PC-9 (cell line): ENCODE measurements around the gene ICAM3. TPM values are rescaled to one million over a fixed set of nuclear protein-coding genes. Genes with fewer than 3 reads are reported as not detected.

Experiments used
- BruUV-seq: library from RNA; stranded (reverse); fragments of 400-500 nt; replicated peaks from 2 replicates; lab custom pipeline; 2021; lab: Mats Ljungman, UMichigan
- CTCF ChIA-PET: fragments of 300-600 bp; sonication (Branson Sonifier 250); formaldehyde crosslinking; loops from one replicate; lab custom pipeline; 2022; ENCODE audit warnings: antibody characterized with exemption; lab: Charles Lee
- POLR2A ChIA-PET: fragments of 300-600 bp; sonication (Branson Sonifier 250); formaldehyde crosslinking; loops from one replicate; lab custom pipeline; 2022; ENCODE audit warnings: antibody characterized with exemption; ENCODE audit not compliant: unreplicated experiment; lab: Charles Lee
- DNase-seq, 2 experiments: peaks; one replicate each; pipeline versions ENCODE4 v3.0.0 to v3.0.0-alpha.2; 2015 to 2022; ENCODE audit warnings: mixed read lengths in 1 of 2
- H2AFZ ChIP-seq: fragments of 200-600 bp; sonication (generic); 2 replicates; pipeline ENCODE4 v1.8.1; 2017; ENCODE audit warnings: antibody characterized with exemption
- H3F3A ChIP-seq: fragments of 200-600 bp; sonication (generic); 2 replicates; pipeline ENCODE4 v1.8.1; 2017; ENCODE audit warnings: antibody characterized with exemption, mild to moderate bottlenecking, low read depth; ENCODE audit not compliant: insufficient read depth
- H3K27ac ChIP-seq: fragments of 200-600 bp; sonication (generic); 2 replicates; pipeline ENCODE4 v1.6.1; 2016; ENCODE audit warnings: mixed run types
- H3K27me3 ChIP-seq: fragments of 200-600 bp; sonication (generic); 2 replicates; pipeline ENCODE4 v1.6.1; 2016; ENCODE audit warnings: low read depth, mixed run types; ENCODE audit not compliant: insufficient read depth
- H3K36me3 ChIP-seq: fragments of 200-600 bp; sonication (generic); 2 replicates; pipeline ENCODE4 v1.6.1; 2016; ENCODE audit warnings: low read depth, mixed run types
- H3K4me1 ChIP-seq: fragments of 200-600 bp; sonication (generic); replicated peaks from 2 replicates; pipeline ENCODE4 v1.6.1; 2016; ENCODE audit warnings: mixed run types; ENCODE audit not compliant: insufficient read depth
- H3K4me2 ChIP-seq: fragments of 200-600 bp; sonication (generic); 2 replicates; pipeline ENCODE4 v1.6.1; 2017; ENCODE audit warnings: mixed run types
- H3K4me3 ChIP-seq: fragments of 200-600 bp; sonication (generic); 2 replicates; pipeline ENCODE4 v1.6.1; 2016; ENCODE audit warnings: mixed run types
- H3K79me2 ChIP-seq: fragments of 200-600 bp; sonication (generic); 2 replicates; pipeline ENCODE4 v1.6.1; 2017; ENCODE audit warnings: low read depth, mixed run types
- H3K9me2 ChIP-seq: fragments of 200-600 bp; sonication (generic); 2 replicates; pipeline ENCODE4 v1.8.1; 2017; ENCODE audit warnings: mild to moderate bottlenecking; ENCODE audit not compliant: insufficient read depth
- H3K9me3 ChIP-seq: fragments of 200-600 bp; sonication (generic); 2 replicates; pipeline ENCODE4 v1.8.1; 2016; ENCODE audit warnings: low read depth; ENCODE audit not compliant: insufficient read depth
- H4K20me1 ChIP-seq: fragments of 200-600 bp; sonication (generic); 2 replicates; pipeline ENCODE4 v1.8.1; 2017; ENCODE audit not compliant: insufficient read depth
- EZH2 ChIP-seq: fragments of 200-600 bp; sonication (generic); IDR thresholded peaks from 2 replicates; pipeline ENCODE4 v1.8.0; 2017; ENCODE audit warnings: antibody characterized with exemption, low read depth
- intact Hi-C: fragments of 100-400 bp; cut with micrococcal nuclease; formaldehyde crosslinking; loops from one replicate; pipeline ENCODE4 v1.10.0; 2022; ENCODE audit not compliant: unreplicated experiment
- total RNA-seq: library from RNA; stranded (reverse); gene quantifications from 2 replicates; pipeline ENCODE4 v1.2.3, GENCODE V29; 2021
- TF ChIP-seq, protein P1 (sequence below): fragments of 200-600 bp; sonication (generic); conservative IDR thresholded peaks from 2 replicates; pipeline ENCODE4 v1.6.1; 2017; ENCODE audit warnings: mixed run types, antibody characterized with exemption, mild to moderate bottlenecking, moderate library complexity

Gene ICAM3
- total RNA-seq, 1 experiment from 2014 or later, result 22.7 TPM

DNA sequence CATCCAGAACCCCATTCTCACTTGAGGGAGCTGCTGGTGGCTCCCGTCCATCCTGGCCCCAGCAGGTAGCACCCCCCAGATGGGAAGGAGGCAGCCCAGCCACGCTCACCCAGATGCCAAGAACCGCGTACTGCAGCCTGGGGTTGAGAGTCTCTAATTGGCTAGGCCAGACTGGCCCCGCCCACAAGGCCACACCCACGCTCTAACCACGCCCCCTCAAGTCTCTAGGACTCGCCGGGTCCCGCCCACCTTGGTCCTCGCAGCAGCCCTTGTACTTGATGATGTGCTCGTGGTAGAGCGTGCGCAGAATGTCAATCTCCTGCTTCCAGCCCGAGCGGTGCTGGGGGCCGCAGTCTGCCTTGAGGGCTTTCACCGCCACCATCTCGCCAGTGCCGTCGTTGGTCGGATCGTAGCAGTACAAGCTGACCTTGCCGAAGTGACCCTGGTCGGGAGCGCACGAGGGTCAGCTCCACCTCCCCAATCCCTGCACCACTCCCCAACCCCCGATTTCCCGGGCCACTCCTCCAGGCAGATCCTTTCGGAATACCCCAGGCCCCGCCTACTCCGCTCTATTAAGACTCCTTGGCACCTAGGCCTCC, 14.5 kb upstream of the ICAM3 start:
- intact Hi-C loops, result no loop called here
- Histone ChIP-seq H3K27me3 (no peaks in the 10 kb centered on the region), H3K4me3 (no peak overlapping the region), H4K20me1 (no peaks in the 10 kb centered on the region), H3K4me2 (no peak overlapping the region), H3K27ac (no peak overlapping the region), H3K9me2 (no peaks in the 10 kb centered on the region), H3K9me3 (no peaks in the 10 kb centered on the region), H3F3A (peaks cover 7% of the 10 kb centered on the region; the same call in 1 of the 2 replicates), H3K36me3 (peaks cover 13% of the 10 kb centered on the region; the same call in 1 of the 2 replicates), H3K79me2 (no peaks in the 10 kb centered on the region), H2AFZ (no peak overlapping the region), H3K4me1 (no peaks in the 10 kb centered on the region)
- BruUV-seq, result no TSS peak
- ChIA-PET CTCF (no interaction called here), POLR2A (no interaction called here)
- no peak for DNase-seq
- TF ChIP-seq, protein P1, sequence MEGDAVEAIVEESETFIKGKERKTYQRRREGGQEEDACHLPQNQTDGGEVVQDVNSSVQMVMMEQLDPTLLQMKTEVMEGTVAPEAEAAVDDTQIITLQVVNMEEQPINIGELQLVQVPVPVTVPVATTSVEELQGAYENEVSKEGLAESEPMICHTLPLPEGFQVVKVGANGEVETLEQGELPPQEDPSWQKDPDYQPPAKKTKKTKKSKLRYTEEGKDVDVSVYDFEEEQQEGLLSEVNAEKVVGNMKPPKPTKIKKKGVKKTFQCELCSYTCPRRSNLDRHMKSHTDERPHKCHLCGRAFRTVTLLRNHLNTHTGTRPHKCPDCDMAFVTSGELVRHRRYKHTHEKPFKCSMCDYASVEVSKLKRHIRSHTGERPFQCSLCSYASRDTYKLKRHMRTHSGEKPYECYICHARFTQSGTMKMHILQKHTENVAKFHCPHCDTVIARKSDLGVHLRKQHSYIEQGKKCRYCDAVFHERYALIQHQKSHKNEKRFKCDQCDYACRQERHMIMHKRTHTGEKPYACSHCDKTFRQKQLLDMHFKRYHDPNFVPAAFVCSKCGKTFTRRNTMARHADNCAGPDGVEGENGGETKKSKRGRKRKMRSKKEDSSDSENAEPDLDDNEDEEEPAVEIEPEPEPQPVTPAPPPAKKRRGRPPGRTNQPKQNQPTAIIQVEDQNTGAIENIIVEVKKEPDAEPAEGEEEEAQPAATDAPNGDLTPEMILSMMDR, result no peak
- TF ChIP-seq EZH2, result no peak

DNA sequence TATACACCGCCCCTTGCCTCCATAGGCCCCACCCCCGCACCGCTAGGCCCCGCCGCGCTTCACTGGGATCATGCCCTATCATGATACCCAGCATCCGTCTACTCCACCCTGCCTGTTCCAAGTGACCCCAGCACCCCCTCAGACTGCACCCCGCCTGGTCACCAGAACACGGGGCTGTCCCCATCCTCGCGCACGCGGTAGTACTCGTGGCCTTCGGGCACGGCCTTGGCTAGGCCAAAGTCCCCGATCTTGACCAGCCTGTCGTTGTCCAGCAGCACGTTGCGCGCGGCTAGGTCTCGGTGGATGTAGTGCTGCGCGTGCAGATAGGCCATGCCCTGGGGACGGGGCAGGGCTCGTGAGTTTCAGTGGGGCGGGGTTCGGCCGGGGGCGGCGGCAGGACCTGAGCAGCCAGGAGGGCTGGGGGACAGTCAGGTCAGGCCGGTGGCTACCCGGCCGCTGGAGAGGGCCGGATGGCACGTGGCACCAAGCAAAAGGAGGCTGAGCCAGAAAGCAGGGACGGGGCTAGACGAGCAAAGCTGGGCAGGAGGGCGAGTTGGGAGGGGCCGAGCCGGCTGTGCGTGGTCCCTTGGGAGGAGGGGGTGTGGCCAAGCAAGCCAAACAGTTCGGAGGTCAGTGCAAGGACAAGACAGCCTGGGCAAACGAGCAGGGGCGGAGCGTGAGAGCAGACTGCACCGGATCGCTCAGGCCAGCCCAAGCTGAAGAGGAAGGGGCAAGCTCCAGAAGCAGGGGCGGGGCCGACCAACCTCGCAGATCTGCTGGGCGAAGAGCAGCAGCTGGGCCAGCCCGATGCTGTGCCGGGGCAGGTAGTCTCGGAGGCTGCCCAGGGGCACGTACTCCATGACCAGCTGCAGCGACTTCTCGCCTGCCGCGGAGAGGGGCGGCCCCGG, 13.6 kb upstream of the ICAM3 start:
- DNase-seq, result no peak
- Histone ChIP-seq H3K36me3 (peaks cover 13% of the 10 kb centered on the region; the same call in 1 of the 2 replicates), H2AFZ (no peak overlapping the region), H3K27ac (no peak overlapping the region), H3K9me2 (no peaks in the 10 kb centered on the region), H3K79me2 (no peaks in the 10 kb centered on the region), H3F3A (peaks cover 9% of the 10 kb centered on the region; the same call in 1 of the 2 replicates), H3K4me3 (no peak overlapping the region), H3K4me2 (no peak overlapping the region), H4K20me1 (no peaks in the 10 kb centered on the region), H3K9me3 (no peaks in the 10 kb centered on the region), H3K4me1 (no peaks in the 10 kb centered on the region), H3K27me3 (no peaks in the 10 kb centered on the region)
- BruUV-seq, result no TSS peak
- TF ChIP-seq EZH2, result no peak
- TF ChIP-seq, protein P1, result no peak
- ChIA-PET POLR2A (no interaction called here), CTCF (no interaction called here)
- intact Hi-C loops, result no loop called here

DNA sequence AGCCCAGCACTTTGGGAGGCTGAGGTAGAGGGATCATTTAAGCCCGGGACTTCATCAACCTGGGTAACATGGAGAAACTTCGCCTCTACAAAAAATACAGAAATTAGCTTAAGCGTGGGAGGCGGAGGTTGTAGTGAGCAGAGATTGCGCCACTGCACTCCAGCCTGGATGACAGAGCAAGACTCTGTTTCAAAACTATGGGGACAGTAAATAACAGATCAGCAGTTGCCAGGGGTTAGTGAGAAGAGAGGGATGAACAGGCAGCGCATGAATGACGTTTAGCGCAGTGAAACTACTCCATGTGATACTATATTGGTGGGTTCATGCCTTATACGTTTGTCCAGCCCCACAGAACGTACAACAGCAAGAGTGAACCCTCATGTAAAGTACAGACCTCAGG, 7.1 kb upstream of the ICAM3 start:
- Histone ChIP-seq H3K4me1 (no peaks in the 10 kb centered on the region), H2AFZ (no peak overlapping the region), H3K4me3 (no peak overlapping the region), H3K79me2 (no peaks in the 10 kb centered on the region), H3K36me3 (no peaks in the 10 kb centered on the region), H3K9me3 (no peaks in the 10 kb centered on the region), H3F3A (peaks cover 13% of the 10 kb centered on the region; the same call in 1 of the 2 replicates), H3K27ac (no peak overlapping the region), H4K20me1 (no peaks in the 10 kb centered on the region), H3K4me2 (no peak overlapping the region), H3K9me2 (no peaks in the 10 kb centered on the region), H3K27me3 (no peaks in the 10 kb centered on the region)
- POLR2A ChIA-PET, result no interaction called here
- TF ChIP-seq, protein P1, result no peak
- TF ChIP-seq EZH2, result no peak
- DNase-seq, result no peak
- BruUV-seq, result no TSS peak
- CTCF ChIA-PET, result interaction anchor here (0.7 kb wide), 1 partner anchor 36 kb away, joined by 3 read pairs; no protein-coding TSS in a partner anchor
- intact Hi-C loops, result no loop called here
